Activated T-cell treated with anti-CD3 and anti-CD28 coated beads, Interleukin-2, amount 50 U/mL, for 72 hours (primary cell): ENCODE data around the gene WWTR1. TPM values are rescaled to one million over a fixed set of nuclear protein-coding genes. Genes with fewer than 3 reads are reported as not detected.
A peak's percentile ranks its signal among the peaks of the same experiment; 100 is the strongest.

Experiments used
- ATAC-seq, 2 donors: fragments of 150-1000 bp; cut with Tn5 transposase; replicated peaks in 1 of 2; 2 replicates each; pipeline ENCODE4 v1.10.0; 2021; ENCODE audit warnings: moderate library complexity in 2 of 2, mild to moderate bottlenecking in 1 of 2
- DNase-seq, 2 donors: peaks; one replicate each; pipeline ENCODE4 v3.0.0; 2021 to 2022; ENCODE audit warnings: mixed read lengths in 1 of 2
- H3K27ac Mint-ChIP-seq: one replicate; pipeline ENCODE4 v1.8.0; 2022; ENCODE audit warnings: mild to moderate bottlenecking, moderate library complexity, mixed read lengths
- H3K27me3 Mint-ChIP-seq: one replicate; pipeline ENCODE4 v1.8.0; 2022; ENCODE audit warnings: low read depth, mixed read lengths
- H3K36me3 Mint-ChIP-seq, 2 donors: one replicate each; pipeline ENCODE4 v1.8.0; 2022; ENCODE audit warnings: mixed read lengths in 2 of 2, mild to moderate bottlenecking in 1 of 2; ENCODE audit not compliant: insufficient read depth in 2 of 2
- H3K4me1 Mint-ChIP-seq: one replicate; pipeline ENCODE4 v1.8.0; 2022; ENCODE audit warnings: low read depth, mixed read lengths
- H3K4me3 Mint-ChIP-seq, 2 donors: one replicate each; pipeline ENCODE4 v1.8.0; 2022; ENCODE audit warnings: mild to moderate bottlenecking in 2 of 2, mixed read lengths in 2 of 2, moderate library complexity in 2 of 2
- H3K9me3 Mint-ChIP-seq, 2 donors: one replicate each; pipeline ENCODE4 v1.8.0; 2022; ENCODE audit warnings: mixed read lengths in 2 of 2
- total RNA-seq, 2 donors: library from RNA; stranded (reverse); gene quantifications; one replicate each; pipeline ENCODE4 v1.2.3, GENCODE V29; 2022

WWTR1 gene
- total RNA-seq, 2 donors from 2014 or later, result 0.53 to 0.95 TPM

GRCh38 chr3:149534671-149535332 is 123.0 kb downstream of the WWTR1 start:
- Mint-ChIP-seq H3K9me3 (no peaks in the 10 kb centered on the region), H3K4me1 (peaks cover 8% of the 10 kb centered on the region), H3K27ac (no peak overlapping the region), H3K4me3 (no peak overlapping the region), H3K27me3 (peaks cover 27% of the 10 kb centered on the region), H3K36me3 (no peaks in the 10 kb centered on the region)
- ATAC-seq, result no peak
- DNase-seq, result no peak

GRCh38 chr3:149534082-149534481 is 123.7 kb downstream of the WWTR1 start:
- DNase-seq (no peak), ATAC-seq (no peak)
- H3K27ac Mint-ChIP-seq, result no peak overlapping the region
- peaks cover 27% of the 10 kb centered on the region for H3K27me3 Mint-ChIP-seq
- no peaks in the 10 kb centered on the region for H3K9me3 Mint-ChIP-seq
- peaks cover 8% of the 10 kb centered on the region for H3K4me1 Mint-ChIP-seq
- no peaks in the 10 kb centered on the region for H3K36me3 Mint-ChIP-seq
- no peak overlapping the region for H3K4me3 Mint-ChIP-seq

DNA sequence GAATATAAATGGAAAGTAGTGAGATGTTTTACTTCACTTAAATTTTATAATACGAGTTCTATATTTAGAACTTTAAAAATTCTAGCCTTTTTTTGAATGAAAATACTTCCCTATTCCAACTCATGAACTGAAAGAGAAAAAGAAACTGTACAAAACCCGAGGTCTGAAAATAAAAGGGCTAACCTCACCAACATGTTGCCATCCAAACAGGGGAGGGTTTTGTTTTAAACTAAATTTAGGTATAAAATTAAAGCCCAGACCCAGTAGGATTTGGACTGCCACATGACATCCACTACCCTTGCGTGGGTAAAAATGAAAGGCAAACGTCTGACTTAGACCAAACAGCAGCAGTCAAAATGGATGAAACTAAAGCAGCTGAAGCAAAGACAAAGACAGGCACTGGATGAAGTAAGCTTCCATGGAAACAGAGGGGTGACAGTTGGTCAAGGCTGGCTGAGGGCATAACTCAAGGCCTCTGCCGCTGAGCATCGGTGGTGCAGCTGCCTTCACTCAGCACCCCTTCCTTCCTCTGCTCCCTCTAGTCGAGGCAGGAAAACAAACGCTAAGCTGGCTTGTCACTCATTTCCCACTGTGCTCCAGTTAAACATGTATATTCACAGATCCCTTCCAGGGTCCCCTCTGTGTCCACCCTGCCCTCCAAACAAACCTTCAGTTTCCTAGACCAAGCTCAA is 125.2 kb downstream of the WWTR1 start:
- H3K9me3 Mint-ChIP-seq, result no peaks in the 10 kb centered on the region
- peaks cover 8% of the 10 kb centered on the region for H3K4me1 Mint-ChIP-seq
- H3K4me3 Mint-ChIP-seq, result peak overlapping the region; percentile 21 to 44
- H3K36me3 Mint-ChIP-seq, result no peaks in the 10 kb centered on the region
- no peak overlapping the region for H3K27ac Mint-ChIP-seq
- ATAC-seq (no peak), DNase-seq (no peak)
- H3K27me3 Mint-ChIP-seq, result peaks cover 27% of the 10 kb centered on the region

DNA sequence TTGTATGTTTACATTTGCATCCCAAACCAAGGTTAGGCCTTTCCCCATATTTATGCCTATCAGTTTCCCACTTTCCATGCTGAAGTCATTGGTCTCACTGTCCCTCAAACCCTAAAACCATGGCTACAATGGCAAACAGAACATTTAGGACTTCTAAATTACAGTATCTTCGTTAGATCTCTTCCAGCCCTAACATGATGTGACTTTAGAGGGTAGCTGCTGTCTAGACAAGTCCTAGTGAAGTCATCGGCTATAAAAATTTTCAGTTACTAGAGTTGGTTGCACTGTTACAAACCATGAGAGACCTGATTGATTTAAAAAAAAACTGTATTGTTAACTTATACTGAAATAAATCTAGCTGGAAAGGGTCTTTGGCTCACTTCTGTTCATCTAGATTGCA is 128.7 kb downstream of the WWTR1 start:
- ATAC-seq (no peak), DNase-seq (no peak)
- Mint-ChIP-seq H3K4me1 (peaks cover 8% of the 10 kb centered on the region), H3K4me3 (no peak overlapping the region), H3K36me3 (no peaks in the 10 kb centered on the region), H3K27me3 (peaks cover 24% of the 10 kb centered on the region), H3K9me3 (no peaks in the 10 kb centered on the region), H3K27ac (no peak overlapping the region)

DNA sequence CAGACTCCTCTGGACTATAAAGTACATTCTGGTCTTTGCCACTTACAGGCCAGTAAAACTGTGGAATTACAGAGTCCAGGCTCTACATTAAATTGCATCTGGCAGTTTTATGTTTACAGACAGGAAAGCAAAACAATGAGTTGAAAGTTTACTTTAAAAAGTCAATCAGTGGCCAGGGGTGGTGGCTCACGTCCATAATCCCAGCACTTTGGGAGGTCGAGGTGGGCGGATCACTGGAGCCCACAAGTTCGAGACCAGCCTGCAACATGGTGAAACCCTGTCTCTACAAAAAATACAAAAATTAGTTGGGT is 129.5 kb downstream of the WWTR1 start:
- ATAC-seq (no peak), DNase-seq (no peak)
- no peaks in the 10 kb centered on the region for H3K9me3 Mint-ChIP-seq
- H3K27ac Mint-ChIP-seq, result no peak overlapping the region
- no peaks in the 10 kb centered on the region for H3K36me3 Mint-ChIP-seq
- H3K4me3 Mint-ChIP-seq, result no peak overlapping the region
- peaks cover 8% of the 10 kb centered on the region for H3K4me1 Mint-ChIP-seq
- peaks cover 16% of the 10 kb centered on the region for H3K27me3 Mint-ChIP-seq

DNA sequence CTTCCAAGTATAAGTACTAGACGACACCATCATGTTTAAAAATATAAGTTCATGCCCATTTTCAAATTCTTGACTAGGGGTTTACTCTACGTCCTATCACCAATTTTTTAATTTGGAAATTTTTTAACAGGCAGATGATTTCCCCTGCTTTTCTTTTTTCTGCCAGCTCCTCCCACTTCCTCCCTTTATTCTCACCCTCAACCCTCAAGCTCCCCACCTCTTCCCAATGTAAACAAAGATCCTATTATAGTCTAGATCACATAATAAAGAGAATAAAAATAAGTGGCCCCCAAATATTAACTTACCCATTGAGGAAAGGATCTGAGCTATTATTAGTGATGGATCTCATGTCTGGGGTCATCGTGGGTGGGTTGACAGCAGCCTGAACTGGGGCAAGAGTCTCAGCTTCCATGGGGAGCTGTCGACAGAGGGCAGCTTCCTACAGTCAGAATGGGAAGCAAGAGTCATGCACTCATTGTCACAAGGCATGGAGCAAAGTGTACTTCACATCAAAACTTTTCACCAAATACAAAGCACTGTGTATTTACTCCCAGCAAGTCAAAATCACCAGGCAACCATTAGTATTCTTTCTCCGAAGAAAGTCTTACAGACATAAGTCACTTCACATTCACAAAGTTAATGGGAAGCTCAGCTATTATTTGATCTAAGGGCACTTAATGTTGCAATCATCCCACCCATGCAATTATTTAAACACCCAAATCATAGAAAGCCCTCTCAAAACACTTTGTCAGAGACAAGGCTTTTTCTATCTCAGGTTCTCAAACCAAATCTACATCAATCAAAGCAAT is 130.1 kb downstream of the WWTR1 start:
- Mint-ChIP-seq H3K4me3 (no peak overlapping the region), H3K27me3 (peaks cover 11% of the 10 kb centered on the region), H3K27ac (no peak overlapping the region), H3K9me3 (no peaks in the 10 kb centered on the region), H3K36me3 (no peaks in the 10 kb centered on the region), H3K4me1 (peaks cover 4% of the 10 kb centered on the region)
- DNase-seq, result no peak
- no peak for ATAC-seq

DNA sequence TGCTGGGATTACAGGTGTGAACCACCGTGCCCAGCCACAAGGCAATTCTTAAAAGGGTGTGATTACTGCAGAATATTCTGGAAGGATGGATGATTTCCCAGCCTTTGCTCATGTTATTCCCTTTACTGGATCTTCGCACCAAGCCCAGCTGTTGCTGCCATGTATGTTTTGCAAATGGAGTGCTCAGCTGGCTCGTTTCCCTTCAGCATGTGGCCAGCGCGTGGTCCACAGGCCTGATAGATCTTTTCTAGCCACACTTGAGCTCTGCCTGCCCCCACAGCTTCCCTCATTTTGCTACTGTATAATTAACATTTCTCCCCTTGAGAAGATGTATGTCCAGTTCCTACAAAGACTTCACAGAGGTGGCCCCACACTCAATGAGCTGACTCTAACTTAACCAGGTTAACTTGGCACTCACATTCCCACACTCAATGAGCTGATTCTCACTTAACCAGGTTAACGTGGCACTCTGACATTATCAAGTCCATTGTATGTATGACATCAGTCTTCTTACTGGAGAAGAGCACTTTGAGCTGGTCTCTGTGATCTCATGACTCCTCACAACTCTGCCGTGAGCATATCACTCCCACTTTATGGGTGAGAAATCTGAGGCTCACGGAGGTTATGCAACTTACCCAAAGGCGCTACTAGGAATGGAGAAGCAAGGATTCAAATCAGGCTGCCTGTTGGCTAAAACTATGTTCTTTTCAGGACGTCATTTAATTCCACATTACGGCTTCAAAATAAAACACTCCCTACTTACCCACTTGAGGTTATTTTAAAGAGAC is 134.1 kb downstream of the WWTR1 start:
- Mint-ChIP-seq H3K27me3 (peaks cover 3% of the 10 kb centered on the region), H3K4me3 (no peak overlapping the region), H3K9me3 (no peaks in the 10 kb centered on the region), H3K27ac (no peak overlapping the region), H3K36me3 (no peaks in the 10 kb centered on the region), H3K4me1 (no peaks in the 10 kb centered on the region)
- ATAC-seq (no peak), DNase-seq (no peak)

DNA sequence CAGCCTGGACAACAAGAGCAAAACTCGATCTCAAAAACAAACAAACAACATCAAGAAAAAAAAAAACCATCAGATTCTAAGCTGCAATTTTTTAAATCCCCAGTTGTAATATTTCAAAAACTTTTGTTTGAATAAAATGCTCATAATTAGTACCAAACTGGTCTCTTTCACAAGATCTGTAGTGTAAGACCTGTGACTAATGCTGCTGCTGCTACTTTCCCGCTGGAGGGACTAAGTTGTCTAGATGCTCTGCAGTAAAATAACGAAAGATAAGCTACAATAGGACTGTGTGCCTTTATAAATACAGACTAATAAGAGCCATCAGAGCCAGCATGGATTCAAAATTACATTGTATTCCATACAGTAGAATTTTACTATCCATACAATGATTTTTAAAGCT is 137.9 kb downstream of the WWTR1 start:
- no peak for ATAC-seq
- Mint-ChIP-seq H3K9me3 (no peaks in the 10 kb centered on the region), H3K27me3 (peaks cover 6% of the 10 kb centered on the region), H3K4me1 (no peaks in the 10 kb centered on the region), H3K4me3 (no peak overlapping the region), H3K27ac (no peak overlapping the region), H3K36me3 (no peaks in the 10 kb centered on the region)
- no peak for DNase-seq

DNA sequence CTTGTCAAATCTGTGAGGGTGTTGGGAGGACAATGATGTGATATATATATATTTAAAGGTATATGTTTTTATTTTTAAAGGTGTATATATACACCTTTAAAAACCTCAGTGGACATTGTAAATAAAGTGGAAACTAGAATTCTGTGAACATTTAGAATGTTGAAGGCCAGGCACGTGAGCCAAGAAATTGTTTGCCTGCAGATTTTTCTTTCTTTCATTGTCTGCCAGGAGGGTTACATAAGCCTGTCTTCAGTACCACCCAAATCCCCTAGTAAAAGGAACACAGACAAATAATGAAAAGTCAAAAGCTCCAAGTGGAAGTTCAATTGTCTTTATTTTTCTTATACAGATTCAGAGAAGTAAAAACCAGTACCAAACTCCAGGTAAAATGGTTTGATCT is 140.9 kb downstream of the WWTR1 start:
- H3K27ac Mint-ChIP-seq, result no peak overlapping the region
- H3K27me3 Mint-ChIP-seq, result peaks cover 13% of the 10 kb centered on the region
- no peaks in the 10 kb centered on the region for H3K36me3 Mint-ChIP-seq

GRCh38 chr3:149515249-149515648 is 142.6 kb downstream of the WWTR1 start:
- Mint-ChIP-seq H3K4me3 (no peak overlapping the region), H3K4me1 (peaks cover 7% of the 10 kb centered on the region), H3K9me3 (no peaks in the 10 kb centered on the region), H3K27me3 (peaks cover 25% of the 10 kb centered on the region), H3K27ac (no peak overlapping the region), H3K36me3 (no peaks in the 10 kb centered on the region)
- ATAC-seq (no peak), DNase-seq (no peak)

More for the DNA sequence above, 140.9 kb downstream of the WWTR1 start:
- Mint-ChIP-seq H3K4me3 (no peak overlapping the region), H3K9me3 (no peaks in the 10 kb centered on the region), H3K4me1 (peaks cover 7% of the 10 kb centered on the region)
- DNase-seq, result no peak
- no peak for ATAC-seq

GRCh38 chr3:149514471-149514870 is 143.4 kb downstream of the WWTR1 start:
- Mint-ChIP-seq H3K9me3 (no peaks in the 10 kb centered on the region), H3K27ac (no peak overlapping the region), H3K4me1 (peaks cover 7% of the 10 kb centered on the region), H3K36me3 (no peaks in the 10 kb centered on the region), H3K4me3 (no peak overlapping the region), H3K27me3 (peaks cover 26% of the 10 kb centered on the region)
- DNase-seq, result no peak
- no peak for ATAC-seq

DNA sequence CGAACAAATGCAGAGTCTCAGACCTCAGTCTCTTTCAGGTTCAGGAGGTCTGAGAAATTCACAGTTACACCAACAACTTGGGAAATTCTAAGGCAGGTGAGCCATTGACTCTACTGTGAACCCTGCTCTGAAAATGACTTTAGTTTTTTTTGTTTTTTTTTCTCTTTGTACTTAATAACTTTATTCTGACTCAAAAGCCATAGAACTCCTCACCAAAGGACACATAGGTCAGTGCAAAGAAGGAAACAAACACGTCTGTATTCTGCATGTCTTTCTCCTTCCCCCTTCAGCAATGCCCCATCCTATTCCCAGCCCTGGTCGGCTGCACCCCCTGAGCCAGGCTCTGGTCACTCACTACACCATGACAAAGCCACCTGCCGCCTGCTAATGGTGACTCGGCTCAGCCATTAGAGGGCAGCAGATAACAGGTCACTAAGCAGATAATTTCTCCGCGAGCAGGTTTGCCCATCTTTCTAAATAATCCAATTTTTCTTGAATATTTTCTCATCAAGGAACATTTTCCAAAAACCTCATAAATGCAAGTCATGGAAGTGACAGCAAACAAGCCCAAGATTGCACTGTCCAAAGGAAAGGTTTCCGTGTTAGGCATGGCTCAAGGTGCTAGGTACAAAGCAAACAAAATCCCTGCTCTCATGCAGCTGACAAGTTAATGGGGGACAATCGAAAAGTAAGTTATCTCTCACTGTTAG is 145.6 kb downstream of the WWTR1 start:
- no peak overlapping the region for H3K27ac Mint-ChIP-seq
- H3K36me3 Mint-ChIP-seq, result no peaks in the 10 kb centered on the region
- H3K4me3 Mint-ChIP-seq, result no peak overlapping the region
- DNase-seq, result peak; percentile 29 to 40
- H3K4me1 Mint-ChIP-seq, result peaks cover 14% of the 10 kb centered on the region
- peak; percentile 42 to 44 for ATAC-seq
- no peaks in the 10 kb centered on the region for H3K9me3 Mint-ChIP-seq
- peaks cover 20% of the 10 kb centered on the region for H3K27me3 Mint-ChIP-seq
